Raji (cell line): ENCODE data around the gene TF.

Experiments
- POLR2A ChIP-seq: IDR thresholded peaks from 2 replicates; pipeline ENCODE4 v1.6.1; 2011; ENCODE audit warnings: low read depth, low read length, control low read depth; ENCODE audit not compliant: insufficient read depth

The TF gene

DNA sequence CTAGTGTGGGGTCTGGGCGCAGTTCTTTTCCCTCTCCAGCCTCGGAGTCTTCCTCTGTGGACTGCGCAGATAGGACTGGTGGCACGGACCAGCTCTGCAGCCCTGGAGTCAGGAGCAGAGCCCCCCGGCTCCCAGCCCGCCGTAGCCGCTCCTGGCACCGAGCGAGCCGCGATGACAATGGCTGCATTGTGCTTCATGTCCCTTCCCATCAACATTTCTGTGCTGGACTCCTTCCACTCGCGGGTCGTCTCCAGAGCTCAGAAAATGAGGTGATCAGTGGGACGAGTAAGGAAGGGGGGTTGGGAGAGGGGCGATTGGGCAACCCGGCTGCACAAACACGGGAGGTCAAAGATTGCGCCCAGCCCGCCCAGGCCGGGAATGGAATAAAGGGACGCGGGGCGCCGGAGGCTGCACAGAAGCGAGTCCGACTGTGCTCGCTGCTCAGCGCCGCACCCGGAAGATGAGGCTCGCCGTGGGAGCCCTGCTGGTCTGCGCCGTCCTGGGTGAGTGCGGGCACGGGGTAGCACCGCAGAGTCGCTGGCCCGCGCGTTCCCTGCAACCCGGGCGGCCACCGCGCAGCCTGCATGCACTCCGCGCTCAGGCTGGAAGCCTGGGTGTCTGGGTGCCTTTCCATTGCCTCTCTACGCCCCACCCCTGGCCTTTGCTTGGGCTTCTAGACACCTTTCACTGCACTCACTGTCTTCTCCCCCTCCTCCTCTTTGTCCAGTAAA is at the start of gene TF:
TF (plus strand) TSS at position 413 of the 731 bp plus-strand sequence; CDS start at position 461, 48 bp downstream.
- no peak for TF ChIP-seq POLR2A

DNA sequence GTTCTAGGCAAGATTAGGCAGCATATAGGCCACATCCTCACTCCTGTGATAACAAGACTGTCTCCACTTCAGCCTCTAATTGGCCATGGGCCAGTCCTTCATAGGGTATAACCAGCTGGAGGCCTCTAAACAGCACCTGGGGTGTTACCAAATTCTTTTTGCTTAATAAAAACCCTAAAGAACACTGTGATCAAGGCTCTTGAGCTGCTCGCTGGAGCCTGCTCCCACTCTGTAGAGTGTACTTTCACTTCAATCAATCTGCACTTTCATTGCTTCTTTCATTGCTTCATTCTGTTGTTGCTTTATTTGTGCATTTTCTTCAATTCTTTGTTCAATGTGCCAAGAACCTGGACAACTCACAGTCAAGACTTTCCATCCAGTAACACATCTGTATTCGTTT is 48.2 kb upstream of the TF start:
- TF ChIP-seq POLR2A = no peak

DNA sequence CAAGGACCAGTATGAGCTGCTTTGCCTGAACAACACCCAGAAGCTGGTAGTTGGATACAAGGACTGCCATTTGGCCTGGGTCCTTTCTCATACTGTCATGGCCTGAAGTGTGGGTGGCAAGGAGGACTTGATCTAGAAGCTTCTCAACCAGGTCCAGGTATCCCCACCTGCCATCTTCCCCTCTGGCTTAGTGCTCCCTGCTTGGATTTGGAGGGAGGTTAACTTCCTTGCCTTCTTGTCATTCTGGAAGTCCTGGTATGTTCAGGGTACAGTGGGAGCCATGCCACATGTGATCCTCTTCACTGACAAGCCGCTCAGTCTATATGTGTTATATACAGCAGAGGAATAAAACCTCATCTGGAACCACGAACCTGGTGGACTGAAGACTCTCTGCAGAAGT is 46.7 kb upstream of the TF start:
- TF ChIP-seq POLR2A = no peak

DNA sequence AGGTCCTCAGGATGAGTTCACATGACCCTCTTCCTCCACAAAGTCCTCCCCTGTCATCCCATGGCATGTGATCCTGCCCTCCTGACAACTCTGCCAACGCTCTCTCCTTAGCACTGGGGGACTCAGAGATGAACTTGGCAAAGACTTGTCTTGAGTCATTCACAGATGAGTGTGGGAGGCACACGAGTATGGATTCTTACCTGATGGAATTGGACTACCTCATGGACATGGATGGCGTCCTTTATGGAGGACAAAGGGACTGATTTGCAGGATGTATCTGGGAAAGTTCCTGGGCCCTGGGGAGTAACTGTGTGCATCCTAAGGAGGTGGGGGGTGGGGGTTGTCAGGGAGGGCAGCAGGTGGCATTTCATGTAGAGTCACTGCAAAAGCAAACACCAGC is 46.3 kb upstream of the TF start:
- TF ChIP-seq POLR2A = no peak

DNA sequence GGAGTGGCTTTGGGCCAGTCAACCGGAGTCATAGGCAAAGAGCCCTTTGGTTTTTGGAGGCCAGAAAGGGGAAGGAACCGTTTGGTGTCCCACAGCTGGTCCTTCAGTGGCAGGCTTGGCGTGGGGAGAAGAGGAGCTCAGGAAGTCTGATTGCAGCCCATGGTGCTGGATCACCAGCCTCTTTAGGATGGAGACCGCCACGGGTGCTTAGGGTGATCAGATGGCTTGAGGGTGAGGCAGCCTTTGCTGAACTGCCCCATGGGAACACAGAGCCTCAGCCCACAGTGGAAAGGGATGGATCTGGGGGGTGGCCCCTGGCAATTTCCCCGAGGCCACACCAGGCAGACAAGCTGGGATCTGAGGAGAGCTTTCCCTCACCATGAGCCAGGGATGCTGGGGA is 45.8 kb upstream of the TF start:
- no peak for TF ChIP-seq POLR2A

DNA sequence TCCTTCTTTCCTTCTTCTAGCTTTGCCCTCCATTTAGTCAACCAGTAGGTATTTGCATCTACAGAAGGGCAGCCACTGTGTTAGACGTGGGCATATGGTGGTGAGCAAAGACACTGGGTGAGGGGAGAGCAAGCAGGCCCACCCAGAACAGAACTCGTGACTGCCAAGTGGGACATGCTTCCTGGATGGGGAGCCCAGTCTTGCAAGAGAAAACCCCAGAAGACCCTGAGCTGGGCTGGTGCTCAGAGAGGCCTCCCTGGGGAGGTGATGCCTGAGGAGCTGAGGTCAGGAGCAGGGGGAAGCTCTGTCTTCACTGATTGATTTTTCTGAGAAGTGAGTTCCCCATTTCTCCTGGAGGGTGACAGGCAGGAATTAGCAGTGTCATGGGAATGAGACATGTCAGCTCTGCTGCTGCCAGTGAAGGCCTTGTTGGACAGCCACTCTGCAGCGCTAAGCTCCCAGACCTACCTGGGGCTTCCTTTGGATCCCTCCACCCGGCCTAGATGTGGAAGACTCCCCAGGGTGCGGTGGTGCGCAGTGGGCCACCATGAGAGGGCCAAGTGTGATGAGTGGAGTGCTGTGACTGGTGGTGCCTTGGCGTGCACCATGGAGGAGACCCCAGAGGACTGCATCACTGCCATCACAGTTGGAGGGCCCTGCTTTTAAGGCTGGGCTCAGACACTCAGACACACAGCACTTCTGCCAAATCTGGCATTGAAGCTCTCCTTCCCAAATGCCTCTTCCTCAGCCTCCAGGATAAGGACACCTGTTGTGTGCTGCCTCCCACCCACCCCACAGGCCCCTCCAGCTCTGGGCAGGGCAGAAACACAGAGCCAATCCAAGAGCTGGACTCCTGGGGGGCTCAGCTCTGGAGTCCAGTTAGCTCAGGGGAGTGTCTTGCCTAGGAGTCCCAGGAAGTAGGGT is 44.5 kb upstream of the TF start:
- no peak for TF ChIP-seq POLR2A

DNA sequence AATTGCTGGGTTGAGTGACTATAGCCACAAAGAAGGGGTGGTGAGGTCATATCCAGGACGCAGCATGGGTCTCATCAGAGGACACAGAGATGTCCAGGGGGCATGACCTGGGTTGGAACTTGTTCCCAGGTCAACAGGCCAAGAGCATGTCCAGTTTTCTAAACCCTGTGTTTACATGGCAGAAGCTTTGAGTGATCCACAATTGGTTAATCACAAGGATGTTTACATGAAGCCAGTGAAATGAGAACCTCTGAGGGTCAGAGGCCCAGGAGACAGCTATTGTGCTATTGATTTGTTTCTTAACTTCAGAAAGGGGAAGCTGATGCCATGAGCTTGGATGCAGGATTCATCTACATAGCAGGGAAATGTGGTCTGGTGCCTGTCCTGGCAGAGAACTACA is 42.3 kb upstream of the TF start:
- no peak for TF ChIP-seq POLR2A

- no peak for TF ChIP-seq POLR2A
Measured at GRCh38 chr3:133706033-133706432, 40.2 kb upstream of the TF start.

GRCh38 chr3:133709139-133709750 is 36.9 kb upstream of the TF start:
- no peak for TF ChIP-seq POLR2A

DNA sequence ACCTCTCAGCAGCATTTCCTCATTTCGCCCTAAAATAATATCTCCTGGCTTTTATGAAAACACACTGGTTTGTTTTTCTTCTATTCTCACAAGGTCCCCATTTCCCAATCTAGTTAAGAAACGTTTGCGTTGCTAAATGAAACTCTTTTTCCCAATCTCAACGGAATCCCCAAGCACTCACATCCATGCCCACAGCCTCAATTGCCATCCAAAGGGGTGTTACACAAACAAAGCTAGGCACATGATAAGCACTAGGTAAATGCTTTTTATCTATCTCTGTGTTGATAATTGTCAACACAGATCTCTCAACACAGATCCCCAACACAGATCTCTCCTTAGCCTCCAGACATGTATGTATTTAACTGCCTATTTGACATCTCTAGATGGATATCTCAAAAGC is 35.2 kb upstream of the TF start:
- TF ChIP-seq POLR2A = no peak

GRCh38 chr3:133712017-133712416 is 34.2 kb upstream of the TF start:
- no peak for TF ChIP-seq POLR2A

DNA sequence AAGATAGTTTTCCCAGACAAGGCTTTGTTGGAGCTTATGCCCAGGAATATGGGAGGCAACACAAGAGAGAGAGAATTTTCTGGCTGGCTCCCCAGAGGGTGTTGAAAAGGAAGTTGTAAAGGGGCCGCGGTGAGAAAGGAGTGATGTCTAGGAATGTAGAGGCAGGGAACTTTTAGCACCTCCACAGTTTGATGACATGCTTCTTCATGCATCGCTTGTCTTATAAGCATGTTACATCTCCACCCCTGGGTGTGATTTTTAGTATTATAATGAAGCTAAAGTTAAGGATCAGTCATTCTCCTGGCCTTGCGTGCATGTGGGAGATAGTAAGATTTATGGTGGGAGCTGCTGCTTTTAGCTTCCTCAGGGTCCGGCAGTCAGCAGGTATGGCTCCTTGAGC is 32.8 kb upstream of the TF start:
- TF ChIP-seq POLR2A = no peak

GRCh38 chr3:133717424-133717823 is 28.8 kb upstream of the TF start:
- no peak for TF ChIP-seq POLR2A

DNA sequence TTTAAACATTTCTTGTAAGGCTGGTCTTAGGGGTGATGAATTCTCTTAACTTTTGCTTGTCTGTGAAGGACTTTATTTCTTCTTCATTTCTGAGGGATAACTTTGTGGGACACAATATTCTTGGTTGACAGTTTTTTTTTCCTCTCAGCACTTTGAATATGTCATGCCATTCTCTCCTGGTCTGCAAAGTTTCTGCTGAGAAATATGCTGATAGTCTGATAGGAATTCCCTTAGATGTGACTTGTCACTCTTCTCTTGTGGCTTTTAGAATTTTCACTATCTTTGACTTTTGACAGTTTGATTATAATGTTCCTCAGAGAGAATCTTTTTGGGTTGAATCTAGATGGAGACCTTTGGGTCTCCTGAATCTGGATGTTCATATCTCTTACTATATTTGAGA is 23.3 kb upstream of the TF start:
- no peak for TF ChIP-seq POLR2A

DNA sequence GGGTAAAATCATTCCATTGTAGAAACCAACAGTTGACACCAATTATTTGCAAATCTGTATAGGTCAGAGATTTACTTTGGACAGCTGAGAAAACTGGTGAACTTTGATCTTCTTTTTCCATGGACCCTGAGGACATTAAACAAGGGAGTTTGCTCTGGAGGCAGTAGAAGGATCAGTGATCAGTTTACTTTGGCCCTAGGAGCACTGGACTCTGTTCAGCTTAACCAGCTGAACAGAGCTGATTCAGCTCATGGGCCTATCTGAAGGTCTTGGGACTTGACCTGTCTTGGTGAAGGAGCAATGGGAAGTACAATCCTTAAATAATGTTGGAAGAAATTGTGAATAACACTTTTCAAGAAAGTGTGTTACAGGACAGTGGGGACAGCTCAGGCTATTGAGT is 15.2 kb upstream of the TF start:
- TF ChIP-seq POLR2A = no peak

GRCh38 chr3:133733226-133733625 is 13.0 kb upstream of the TF start:
- TF ChIP-seq POLR2A = no peak
